ENCODE measurements around the gene GAK.

Gene GAK

DNA sequence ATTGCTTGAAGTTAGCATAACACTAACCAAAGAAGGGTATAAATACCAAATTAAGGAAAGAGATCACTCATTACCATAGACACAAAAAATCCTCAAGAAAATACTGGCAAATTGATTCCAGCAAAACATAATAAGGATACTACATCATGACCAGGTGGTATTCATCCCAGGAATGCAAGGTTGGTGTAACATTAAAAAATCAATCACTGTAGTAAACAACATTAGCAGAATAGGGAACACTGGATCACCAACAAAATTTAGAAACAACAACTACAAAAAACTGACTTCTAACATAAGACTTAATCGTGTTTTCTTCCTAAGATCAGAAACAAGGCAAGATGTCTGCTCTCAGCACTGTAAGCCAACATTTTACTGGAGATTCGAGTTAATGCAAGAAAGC is 14.1 kb downstream of the GAK start:
- TF ChIP-seq, protein P1, sequence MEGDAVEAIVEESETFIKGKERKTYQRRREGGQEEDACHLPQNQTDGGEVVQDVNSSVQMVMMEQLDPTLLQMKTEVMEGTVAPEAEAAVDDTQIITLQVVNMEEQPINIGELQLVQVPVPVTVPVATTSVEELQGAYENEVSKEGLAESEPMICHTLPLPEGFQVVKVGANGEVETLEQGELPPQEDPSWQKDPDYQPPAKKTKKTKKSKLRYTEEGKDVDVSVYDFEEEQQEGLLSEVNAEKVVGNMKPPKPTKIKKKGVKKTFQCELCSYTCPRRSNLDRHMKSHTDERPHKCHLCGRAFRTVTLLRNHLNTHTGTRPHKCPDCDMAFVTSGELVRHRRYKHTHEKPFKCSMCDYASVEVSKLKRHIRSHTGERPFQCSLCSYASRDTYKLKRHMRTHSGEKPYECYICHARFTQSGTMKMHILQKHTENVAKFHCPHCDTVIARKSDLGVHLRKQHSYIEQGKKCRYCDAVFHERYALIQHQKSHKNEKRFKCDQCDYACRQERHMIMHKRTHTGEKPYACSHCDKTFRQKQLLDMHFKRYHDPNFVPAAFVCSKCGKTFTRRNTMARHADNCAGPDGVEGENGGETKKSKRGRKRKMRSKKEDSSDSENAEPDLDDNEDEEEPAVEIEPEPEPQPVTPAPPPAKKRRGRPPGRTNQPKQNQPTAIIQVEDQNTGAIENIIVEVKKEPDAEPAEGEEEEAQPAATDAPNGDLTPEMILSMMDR (IDR thresholded peaks at IDR 0.05): no peak
- H3K4me3 ChIP-seq: no peak overlapping the region

DNA sequence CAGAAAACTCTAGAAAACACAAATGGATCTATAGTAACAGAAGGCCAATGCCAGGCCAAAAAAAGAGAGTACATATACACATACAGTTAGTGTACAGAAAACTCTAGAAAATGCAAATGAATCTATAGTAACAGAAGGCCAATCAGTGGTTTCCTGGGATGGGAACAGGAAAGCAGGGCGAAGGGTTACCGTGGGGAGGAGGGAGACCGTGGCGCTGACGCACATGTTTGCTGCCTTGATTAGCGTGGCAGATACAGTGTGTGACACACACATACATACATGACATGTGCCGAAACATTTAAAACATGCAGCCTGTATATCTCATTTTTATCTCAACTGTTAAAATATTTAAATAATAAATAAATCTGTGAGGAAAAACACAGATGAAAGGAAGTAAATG is 14.7 kb downstream of the GAK start:
- TF ChIP-seq, protein P1 (IDR thresholded peaks at IDR 0.05): no peak
- H3K4me3 ChIP-seq: no peak overlapping the region
- DNase-seq (ENCODE audit: low spot score): no peak
- no peak overlapping the region for H3K27ac ChIP-seq

More for the DNA sequence above, 14.1 kb downstream of the GAK start:
- no peak overlapping the region for H3K27ac ChIP-seq
- no peak for DNase-seq (ENCODE audit: low spot score)

DNA sequence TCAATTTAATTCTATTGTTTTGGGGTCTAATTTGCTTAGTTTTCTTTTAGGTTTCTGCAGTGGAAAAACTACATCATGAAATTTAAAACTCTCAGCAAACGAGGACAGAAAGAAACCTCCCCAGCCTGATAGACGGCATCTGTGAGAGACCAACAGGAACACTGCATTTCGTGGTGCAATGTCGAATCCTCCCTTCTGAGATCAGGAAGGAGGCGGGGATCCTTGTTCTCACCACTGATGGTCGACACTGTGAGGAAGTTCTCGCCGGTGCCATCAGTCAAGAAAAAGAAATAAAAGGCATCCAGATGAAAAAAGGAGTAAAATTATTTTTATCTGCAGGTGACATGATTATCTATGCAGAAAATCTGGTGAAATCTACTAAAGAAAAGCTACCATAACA is 16.5 kb downstream of the GAK start:
- H3K27ac ChIP-seq: no peak overlapping the region
- no peak for DNase-seq (ENCODE audit: low spot score)
- peak overlapping the region; percentile 14 for H3K4me3 ChIP-seq
- TF ChIP-seq, protein P1 (IDR thresholded peaks at IDR 0.05): no peak

DNA sequence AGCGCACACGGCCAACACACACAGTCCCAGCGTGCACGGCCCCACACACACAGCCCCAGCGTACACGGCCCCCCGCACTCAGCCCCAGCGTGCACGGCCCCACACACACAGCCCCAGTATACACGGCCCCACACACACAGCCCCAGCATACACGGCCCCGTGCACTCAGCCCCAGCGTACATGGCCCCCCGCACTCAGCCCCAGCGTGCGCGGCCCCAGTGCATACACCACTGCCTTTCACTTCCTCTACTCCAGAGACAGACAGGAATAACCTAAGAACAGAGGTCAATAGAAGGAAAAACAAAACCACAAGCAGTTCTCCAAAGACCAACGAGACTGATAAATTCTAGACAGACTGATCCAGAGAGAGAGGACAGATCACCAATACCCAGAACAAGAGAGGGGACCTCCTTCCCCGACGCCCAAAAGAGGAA is 17.1 kb downstream of the GAK start:
- DNase-seq (ENCODE audit: low spot score): no peak
- Histone ChIP-seq H3K4me3 (peak overlapping the region; percentile 14), H3K27ac (no peak overlapping the region)
- TF ChIP-seq, protein P1 (IDR thresholded peaks at IDR 0.05): no peak

DNA sequence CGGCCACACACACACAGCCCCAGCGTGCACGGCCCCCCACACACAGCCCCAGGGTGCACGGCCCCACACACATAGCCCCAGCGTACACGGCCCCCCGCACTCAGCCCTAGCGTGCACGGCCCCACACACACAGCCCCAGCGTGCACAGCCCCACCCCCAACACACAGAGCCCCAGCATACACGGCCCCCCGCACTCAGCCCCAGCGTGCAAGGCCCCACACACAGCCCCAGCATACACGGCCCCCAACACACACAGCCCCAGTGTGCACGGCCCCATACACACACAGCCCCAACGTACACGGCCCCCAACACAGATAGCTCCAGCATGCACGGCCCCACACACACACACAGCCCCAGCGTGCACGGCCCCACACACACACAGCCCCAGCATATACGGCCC is 17.6 kb downstream of the GAK start:
- no peak for DNase-seq (ENCODE audit: low spot score)
- TF ChIP-seq, protein P1 (IDR thresholded peaks at IDR 0.05): no peak
- Histone ChIP-seq H3K27ac (no peak overlapping the region), H3K4me3 (no peak overlapping the region)

DNA sequence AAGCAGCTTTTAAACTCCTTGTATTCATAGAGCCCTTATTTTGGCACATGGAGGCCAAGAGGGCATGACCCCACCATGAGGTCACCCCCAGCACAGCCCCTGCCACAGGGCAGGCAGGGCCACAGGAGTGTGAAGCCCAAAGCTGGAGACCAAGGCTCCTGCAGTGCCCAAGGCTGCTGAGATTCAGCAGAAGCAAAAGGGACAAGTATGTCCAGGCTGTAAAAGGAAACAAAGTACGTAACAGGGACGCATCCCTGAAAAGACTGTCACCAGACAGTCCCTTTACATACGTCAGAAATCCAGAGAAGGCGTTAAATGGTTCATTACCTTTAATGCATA is 18.9 kb downstream of the GAK start:
- TF ChIP-seq, protein P1 (IDR thresholded peaks at IDR 0.05): no peak
- no peak for DNase-seq (ENCODE audit: low spot score)
- no peak overlapping the region for H3K27ac ChIP-seq
- H3K4me3 ChIP-seq: no peak overlapping the region

DNA sequence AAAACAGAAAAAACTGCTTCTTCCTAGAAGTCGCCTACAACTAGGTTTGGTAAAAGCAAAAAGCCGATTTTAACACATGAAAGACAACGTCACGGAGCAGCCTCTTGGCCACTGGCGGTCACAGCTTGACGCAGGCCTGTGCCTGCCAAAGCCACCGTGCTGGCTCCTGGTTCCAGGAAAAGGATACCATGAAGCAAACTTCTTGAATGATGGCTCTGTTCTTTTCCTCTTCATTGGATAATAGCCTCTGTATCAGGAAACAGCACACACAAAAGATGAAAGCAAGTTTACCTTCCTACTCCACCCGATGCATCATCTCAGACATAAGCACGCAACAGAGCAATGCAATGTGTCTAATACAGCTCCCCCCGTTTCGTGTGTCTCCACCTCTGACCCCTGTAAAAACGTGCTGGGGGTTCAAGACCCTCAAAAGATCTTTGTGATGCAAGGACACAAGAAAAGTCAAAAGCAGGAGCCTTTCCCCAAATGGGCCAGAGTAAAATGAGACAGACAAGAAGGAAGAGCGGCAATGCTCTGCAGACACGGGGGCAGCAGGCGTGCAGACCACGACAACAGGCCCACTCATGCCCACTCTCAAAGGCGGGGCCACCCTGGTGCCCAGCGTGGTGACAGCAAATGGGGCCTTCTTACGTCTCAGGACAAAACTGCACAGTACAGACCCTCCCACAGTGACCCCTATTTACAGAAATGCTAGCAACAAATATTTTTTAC is 19.4 kb downstream of the GAK start:
- H3K27ac ChIP-seq: no peak overlapping the region
- no peak overlapping the region for H3K4me3 ChIP-seq
- no peak for DNase-seq (ENCODE audit: low spot score)
- TF ChIP-seq, protein P1 (IDR thresholded peaks at IDR 0.05): no peak
